Right lobe of liver (tissue), 4 donors: ENCODE results near the gene LAT.

ENCODE experiments used
- CTCF ChIP-seq, 4 donors: fragments of 200-600 bp in 3 of 4; fragments of 450-650 bp in 1 of 4; IDR thresholded peaks; one replicate each; pipeline versions ENCODE4 v1.5.1 to v1.8.0; 2016 to 2022; ENCODE audit warnings: antibody characterized with exemption in 4 of 4, mild to moderate bottlenecking in 2 of 4
- POLR2A ChIP-seq: fragments of 450-650 bp; IDR thresholded peaks from one replicate; pipeline ENCODE4 v1.6.1; 2017; ENCODE audit warnings: antibody characterized with exemption, mild to moderate bottlenecking
- donor health status: DM: no; HTN: no; CAD: no.
- donor health status: DM: no; HTN: no; CAD: no.
- donor health status: DM: no; HTN: yes; CAD: no.

- TF ChIP-seq POLR2A: no peak
- TF ChIP-seq CTCF (IDR thresholded peaks at IDR 0.05): no peak
Measured at GRCh38 chr16:28935924-28936783, 48.7 kb upstream of the LAT start.
